NAMALWA (cell line): ENCODE results near the gene MRGPRD.
"Not testable (repeated sequence)": the region's sequence is repeated elsewhere in the genome, so short reads cannot be mapped to it uniquely, and the experiment has no call there.

Experiments
- DNase-seq: peaks from one replicate; pipeline ENCODE4 v3.0.0-alpha.2; 2015; ENCODE audit warnings: low spot score

MRGPRD gene

GRCh38 chr11:69005631-69006368 lies 25.0 kb upstream of the MRGPRD start:
- no peak for DNase-seq

- DNase-seq = no peak
Observed at GRCh38 chr11:69005183-69005630, 24.4 kb upstream of the MRGPRD start.

- DNase-seq = no peak
Observed at GRCh38 chr11:69004411-69005182, 23.8 kb upstream of the MRGPRD start.

GRCh38 chr11:69003866-69004367 lies 23.1 kb upstream of the MRGPRD start:
- DNase-seq = no peak

- DNase-seq = no peak
Observed at GRCh38 chr11:69003301-69003865, 22.6 kb upstream of the MRGPRD start.

- no peak for DNase-seq
Observed at GRCh38 chr11:69002570-69003231, 21.9 kb upstream of the MRGPRD start.

- no peak for DNase-seq
Observed at GRCh38 chr11:69002110-69002569, 21.4 kb upstream of the MRGPRD start.

- no peak for DNase-seq
Observed at GRCh38 chr11:69001243-69002081, 20.7 kb upstream of the MRGPRD start.

GRCh38 chr11:69000831-69001242 lies 20.1 kb upstream of the MRGPRD start:
- DNase-seq = peak; percentile 34

- DNase-seq = no peak
Observed at GRCh38 chr11:69000391-69000790, 19.6 kb upstream of the MRGPRD start.

GRCh38 chr11:68999748-69000355 lies 19.1 kb upstream of the MRGPRD start:
- DNase-seq = not testable (repeated sequence)

- no peak for DNase-seq
Observed at GRCh38 chr11:68999093-68999747, 18.4 kb upstream of the MRGPRD start.

GRCh38 chr11:68998390-68998911 lies 17.7 kb upstream of the MRGPRD start:
- DNase-seq = peak; percentile 28

- no peak for DNase-seq
Observed at GRCh38 chr11:68997995-68998348, 17.2 kb upstream of the MRGPRD start.

- DNase-seq = no peak
Observed at GRCh38 chr11:68997124-68997994, 16.6 kb upstream of the MRGPRD start.

- no peak for DNase-seq
Observed at GRCh38 chr11:68996376-68997123, 15.8 kb upstream of the MRGPRD start.

GRCh38 chr11:68994894-68995285 lies 14.1 kb upstream of the MRGPRD start:
- DNase-seq = no peak

GRCh38 chr11:68994161-68994893 lies 13.5 kb upstream of the MRGPRD start:
- no peak for DNase-seq
